K562 (cell line): Measurements from ENCODE around the gene EMX1. TPM values are rescaled to one million over a fixed set of nuclear protein-coding genes. Genes with fewer than 3 reads are reported as not detected.

Experiments used
- ATAC-seq: fragments of 200-7000 bp; cut with Tn5 transposase; 3 replicates; pipeline ENCODE4 v1.9.1; 2020; ENCODE audit warnings: moderate library complexity
- BruUV-seq: library from RNA; stranded (reverse); fragments of 400-500 nt; replicated peaks from 2 replicates; lab custom pipeline; 2021; lab: Mats Ljungman, UMichigan
- CTCF ChIA-PET: fragments of 300-600 bp; formaldehyde crosslinking; extraction: SDS; loops from one replicate; lab custom pipeline; 2021; ENCODE audit warnings: low intra/inter-chr PET ratio; lab: Yijun Ruan, JAX
- POLR2A ChIA-PET: fragments of 300-600, 350-650 bp; sonication (Branson Sonifier 250); formaldehyde crosslinking; extraction: SDS; loops from one replicate; lab custom pipeline; 2021; ENCODE audit warnings: antibody characterized with exemption, inconsistent platforms; lab: Yijun Ruan, JAX
- DNase-seq, 4 experiments: peaks; one replicate each; pipeline versions ENCODE4 v3.0.0 to v3.0.0-alpha.2; 2011 to 2018; ENCODE audit warnings: low spot score in 3 of 4, mixed read lengths in 3 of 4; ENCODE audit errors: extremely low read depth in 1 of 4
- FAIRE-seq: peaks from 2 replicates; lab custom pipeline; 2011; peaks lifted over from hg19 to GRCh38; lab: Jason Lieb, UNC
- H2AFZ ChIP-seq: 2 replicates; pipeline ENCODE4 v1.6.0; 2011; ENCODE audit warnings: low read depth, low read length, control low read depth, inconsistent platforms
- H3K27ac ChIP-seq: fragments of 200-600 bp; 3 replicates; pipeline ENCODE4 v1.8.0; 2011; ENCODE audit warnings: low read depth, mild to moderate bottlenecking, control low read depth, inconsistent platforms, low read length, moderate library complexity, mixed read lengths; ENCODE audit errors: extremely low read depth
- H3K27me3 ChIP-seq, 2 experiments: fragments of 300-600 bp in 1 of 2; 2 replicates in 1 of 2; 3 replicates in 1 of 2; pipeline versions ENCODE4 v1.6.0 to v1.8.0; 2011; ENCODE audit warnings: inconsistent platforms in 2 of 2, low read length in 2 of 2, mild to moderate bottlenecking in 1 of 2, mixed read lengths in 1 of 2, moderate library complexity in 1 of 2; ENCODE audit not compliant: control insufficient read depth in 2 of 2, insufficient read depth in 2 of 2
- H3K36me3 ChIP-seq: fragments of 300-600 bp; 3 replicates; pipeline ENCODE4 v1.8.0; 2011; ENCODE audit warnings: mild to moderate bottlenecking, low read length, inconsistent platforms; ENCODE audit not compliant: control insufficient read depth, insufficient read depth
- H3K4me1 ChIP-seq, 2 experiments: fragments of 200-600 bp in 1 of 2; replicated peaks in 1 of 2; 2 replicates in 1 of 2; 3 replicates in 1 of 2; pipeline versions ENCODE4 v1.5.1 to v1.8.0; 2011; ENCODE audit warnings: inconsistent platforms in 2 of 2, low read length in 2 of 2, mild to moderate bottlenecking in 1 of 2, mixed read lengths in 1 of 2, moderate library complexity in 1 of 2; ENCODE audit not compliant: control insufficient read depth in 2 of 2, insufficient read depth in 2 of 2
- H3K4me2 ChIP-seq: 2 replicates; pipeline ENCODE4 v1.6.1; 2011; ENCODE audit warnings: low read length, control low read depth, inconsistent platforms, mixed read lengths; ENCODE audit not compliant: insufficient read depth
- H3K4me3 ChIP-seq: fragments of 200-600 bp; sonication (generic), shearing (Covaris generic); 2 replicates; pipeline ENCODE4 v1.5.1; 2016; ENCODE audit warnings: control low read depth, inconsistent platforms
- H3K79me2 ChIP-seq: fragments of 200-600 bp; 3 replicates; pipeline ENCODE4 v1.8.0; 2011; ENCODE audit warnings: low read length, inconsistent platforms; ENCODE audit not compliant: control insufficient read depth, insufficient read depth
- H3K9ac ChIP-seq, 2 experiments: 2 replicates each; pipeline versions ENCODE4 v1.6.0 to v1.6.1; 2011; ENCODE audit warnings: low read depth in 2 of 2, low read length in 2 of 2, control low read depth in 1 of 2, inconsistent platforms in 1 of 2, mild to moderate bottlenecking in 1 of 2, mixed read lengths in 1 of 2; ENCODE audit not compliant: insufficient read depth in 1 of 2
- H3K9me1 ChIP-seq: one replicate; pipeline ENCODE4 v1.6.0; 2011; ENCODE audit warnings: inconsistent platforms, mild to moderate bottlenecking, low read length, moderate library complexity; ENCODE audit not compliant: control insufficient read depth, insufficient read depth
- H3K9me3 ChIP-seq: replicated peaks from 2 replicates; pipeline ENCODE4 v1.5.1; 2011; ENCODE audit warnings: low read depth, low read length, inconsistent platforms; ENCODE audit not compliant: control insufficient read depth, insufficient read depth
- H4K20me1 ChIP-seq: replicated peaks from 2 replicates; pipeline ENCODE4 v1.6.1; 2011; ENCODE audit warnings: low read length, inconsistent platforms, mixed read lengths; ENCODE audit not compliant: control insufficient read depth, insufficient read depth
- CEBPG ChIP-seq, 3 experiments: fragments of 200-800 bp in 1 of 3; sonication (Bioruptor generic) in 1 of 3; sonication (generic) in 1 of 3; formaldehyde crosslinking in 1 of 3; IDR thresholded peaks in 2 of 3; conservative IDR thresholded peaks in 1 of 3; 2 replicates each; pipeline versions ENCODE4 v1.6.1 to v1.8.0; 2016 to 2022; ENCODE audit warnings: missing compliant biosample characterization in 2 of 3, missing genetic modification characterization in 2 of 3, mild to moderate bottlenecking in 1 of 3, missing genetic modification reagents in 1 of 3
- MXD1 ChIP-seq: fragments of 250-450 bp; sonication (Bioruptor Pico); IDR thresholded peaks from 2 replicates; pipeline ENCODE4 v1.8.0; 2021; ENCODE audit warnings: borderline replicate concordance, mild to moderate bottlenecking, moderate library complexity; ENCODE audit not compliant: poor library complexity, severe bottlenecking
- POLR2G ChIP-seq: fragments of 200-400 bp; formaldehyde crosslinking; IDR thresholded peaks from 2 replicates; pipeline ENCODE4 v1.6.1; 2017; ENCODE audit warnings: low read depth, mild to moderate bottlenecking, antibody characterized with exemption, low read length, moderate library complexity
- WGBS: fragments of 100-300 bp; shearing (Covaris generic); methylation state at CpG from one replicate; pipeline ENCODE4 v1.1.6; 2016; ENCODE audit warnings: low coverage, mixed read lengths; ENCODE audit not compliant: insufficient coverage; ENCODE audit errors: missing lambda C conversion rate; 5-methylcytosine and 5-hydroxymethylcytosine counted together
- in situ Hi-C: fragments of 300-500 bp; cut with MboI; formaldehyde crosslinking; loops from 4 replicates; pipeline ENCODE4 v1.15.0; 2018; ENCODE audit warnings: inconsistent platforms, mixed read lengths
- intact Hi-C: fragments of 100-400 bp; cut with micrococcal nuclease; formaldehyde crosslinking; loops from 2 replicates; pipeline ENCODE4 v1.14.2; 2022
- polyA plus RNA-seq, 8 experiments: library from polyadenylated mRNA; depleted of rRNA in 4 of 8; stranded (reverse) in 5 of 8; unstranded in 3 of 8; fragments of >200 nt; fragmentation: Nextera tagmentation in 2 of 8; fragmentation: Illumina TruSeq in 1 of 8; extraction: Ambion mirVana in 2 of 8; extraction: Trizol in 1 of 8; gene quantifications; 2 replicates each; pipeline versions ENCODE4 v1.2.1 to v1.2.3, GENCODE V29; 2011 to 2014; ENCODE audit warnings: inconsistent platforms in 1 of 8, missing spikeins in 1 of 8
- total RNA-seq, 7 experiments: library from RNA; depleted of rRNA in 6 of 7; stranded (reverse); fragments of >200 nt in 6 of 7; fragmentation: Illumina TruSeq in 2 of 7; extraction: Trizol in 2 of 7; gene quantifications; 2 replicates each; pipeline versions ENCODE4 v1.2.1 to v1.2.3, GENCODE V29; 2011 to 2021; ENCODE audit warnings: low replicate concordance in 1 of 7
- TF ChIP-seq, protein P1 (sequence below), 2 experiments: IDR thresholded peaks in 1 of 2; conservative IDR thresholded peaks in 1 of 2; 2 replicates each; pipeline ENCODE4 v1.6.1; 2016; ENCODE audit warnings: low read depth in 2 of 2, mild to moderate bottlenecking in 1 of 2, missing compliant biosample characterization in 1 of 2, missing genetic modification characterization in 1 of 2, moderate library complexity in 1 of 2

The EMX1 gene
- total and polyA plus RNA-seq, 9 of the 15 experiments (the other 6 are each of a cell fraction or from before 2014, with no cell fraction given): 0.10 to 0.32 (median 0.21) TPM; not detected in 6

GRCh38 chr2:72936660-72937355 lies 19.5 kb downstream of the EMX1 start:
- Histone ChIP-seq H3K9me1 (no peaks in the 10 kb centered on the region), H3K27me3 (peaks cover 2 to 56% of the 10 kb centered on the region in 2 experiments; a peak in 3 of 5 replicates), H3K27ac (no peak overlapping the region), H3K4me1 (peaks cover 0 to 7% of the 10 kb centered on the region in 2 experiments; a peak in 1 of 5 replicates), H3K4me3 (no peak overlapping the region), H3K4me2 (no peak overlapping the region), H3K36me3 (no peaks in the 10 kb centered on the region), H3K9me3 (no peaks in the 10 kb centered on the region), H4K20me1 (peaks cover 26% of the 10 kb centered on the region), H3K9ac (no peak overlapping the region), H3K79me2 (no peaks in the 10 kb centered on the region), H2AFZ (no peak overlapping the region)
- WGBS: 15% methylated on average over 17 of the region's 19 CpGs
- ATAC-seq (no peak), FAIRE-seq (no peak), DNase-seq (no peak)
- TF ChIP-seq, protein P1, sequence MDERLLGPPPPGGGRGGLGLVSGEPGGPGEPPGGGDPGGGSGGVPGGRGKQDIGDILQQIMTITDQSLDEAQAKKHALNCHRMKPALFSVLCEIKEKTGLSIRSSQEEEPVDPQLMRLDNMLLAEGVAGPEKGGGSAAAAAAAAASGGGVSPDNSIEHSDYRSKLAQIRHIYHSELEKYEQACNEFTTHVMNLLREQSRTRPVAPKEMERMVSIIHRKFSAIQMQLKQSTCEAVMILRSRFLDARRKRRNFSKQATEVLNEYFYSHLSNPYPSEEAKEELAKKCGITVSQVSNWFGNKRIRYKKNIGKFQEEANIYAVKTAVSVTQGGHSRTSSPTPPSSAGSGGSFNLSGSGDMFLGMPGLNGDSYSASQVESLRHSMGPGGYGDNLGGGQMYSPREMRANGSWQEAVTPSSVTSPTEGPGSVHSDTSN (CRISPR knock-in tag; IDR thresholded peaks at IDR 0.05; ENCODE audit: low read depth): no peak
- TF ChIP-seq, protein P1 (tag; conservative IDR thresholded peaks at IDR 0.05; ENCODE audit: low read depth): no peak
- TF ChIP-seq CEBPG (CRISPR knock-in tag; IDR thresholded peaks at IDR 0.05) (no peak), CEBPG (tag; conservative IDR thresholded peaks at IDR 0.05 in 1 of 2, IDR thresholded peaks at IDR 0.05 in 1 of 2) (no peak), POLR2G (0 out of 2 replicates have a peak, but pooled peaks have one; percentile 2), MXD1 (CRISPR knock-in tag) (no peak)
- intact Hi-C loops: no loop called here
- in situ Hi-C loops: loop anchor here (5.0 kb wide), 1 partner anchor 45 kb away; no protein-coding TSS in a partner anchor
- no TSS peak for BruUV-seq
- ChIA-PET POLR2A (interaction anchor here (0.6 to 1.3 kb wide), 3 partner anchors 12 to 837 kb away, joined by 3 read pairs; no protein-coding TSS in a partner anchor), CTCF (no interaction called here)
